ENCODE data around the gene HFM1. TPM values are rescaled to one million over a fixed set of nuclear protein-coding genes. Genes with fewer than 3 reads are reported as not detected.

Gene HFM1
- total RNA-seq, 5 donors from 2014 or later (not counting 1 experiment from before 2014, with no cell fraction given), result not detected

- H3K27ac Mint-ChIP-seq, result no peak overlapping the region
- no peaks in the 10 kb centered on the region for H3K4me1 Mint-ChIP-seq
- H3K27ac ChIP-seq (ENCODE audit: low read length), result no peak overlapping the region
- no peaks in the 10 kb centered on the region for H3K9me3 Mint-ChIP-seq
- no peaks in the 10 kb centered on the region for H3K36me3 Mint-ChIP-seq
- no peak overlapping the region for H3K4me3 ChIP-seq (ENCODE audit: control insufficient read depth in 1 of 2, extremely low read depth in 1 of 2, low read length in 1 of 2)
- POLR2A ChIA-PET, result interaction anchor here in 1 of 2 donors (0.6 to 0.7 kb wide), 2 partner anchors 181 to 367 kb away, joined by 3 to 5 read pairs; no protein-coding TSS in a partner anchor
- H3K27me3 Mint-ChIP-seq, result peaks cover 9 to 15% of the 10 kb centered on the region in 2 donors
- H3K27me3 ChIP-seq (replicated peaks in 1 of 2; ENCODE audit: control insufficient read depth in 2 of 2, extremely low read depth in 1 of 2, insufficient read depth in 2 of 2, low read length in 1 of 2), result no peaks in the 10 kb centered on the region
- CTCF ChIA-PET, result no interaction called here
- H3K4me1 ChIP-seq (ENCODE audit: control insufficient read depth in 1 of 2, extremely low read depth in 1 of 2, insufficient read depth in 2 of 2, low read length in 2 of 2), result no peaks in the 10 kb centered on the region
- no peaks in the 10 kb centered on the region for H3K9me3 ChIP-seq
- no CpG with 5 or more reads among the region's 3 CpGs for WGBS (ENCODE audit: insufficient coverage)
- ATAC-seq (replicated peaks in 1 of 4) (no peak), DNase-seq (no peak)
- no peak overlapping the region for H3K4me3 Mint-ChIP-seq
- H3K36me3 ChIP-seq (ENCODE audit: control insufficient read depth in 2 of 2, extremely low read depth in 1 of 2, insufficient read depth in 1 of 2, low read length in 1 of 2), result no peaks in the 10 kb centered on the region
These were observed 159.2 kb downstream of the HFM1 start for GRCh38 chr1:91245435-91245834.

DNA sequence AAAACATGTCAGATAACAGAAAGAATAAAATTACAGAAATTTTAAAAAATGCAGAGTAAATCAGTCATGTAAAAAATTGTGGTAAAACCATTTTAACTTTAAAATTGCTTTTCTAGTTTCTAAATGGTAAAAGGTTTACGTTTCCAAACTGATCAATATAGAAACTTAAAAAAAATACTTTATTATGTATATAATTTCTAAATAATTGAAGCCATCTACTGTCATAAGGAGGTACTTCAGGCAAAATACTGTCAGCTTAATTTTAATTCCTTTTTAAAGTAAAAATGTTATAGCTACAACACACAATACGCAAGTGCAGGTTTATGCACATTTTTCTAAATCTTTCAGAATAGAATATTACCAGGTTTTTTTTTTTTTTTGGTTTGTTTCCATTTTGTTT is 159.9 kb downstream of the HFM1 start:
- H3K4me1 Mint-ChIP-seq, result no peaks in the 10 kb centered on the region
- POLR2A ChIA-PET, result no interaction called here
- WGBS (ENCODE audit: insufficient coverage), result no CpG with 5 or more reads among the region's 2 CpGs

DNA sequence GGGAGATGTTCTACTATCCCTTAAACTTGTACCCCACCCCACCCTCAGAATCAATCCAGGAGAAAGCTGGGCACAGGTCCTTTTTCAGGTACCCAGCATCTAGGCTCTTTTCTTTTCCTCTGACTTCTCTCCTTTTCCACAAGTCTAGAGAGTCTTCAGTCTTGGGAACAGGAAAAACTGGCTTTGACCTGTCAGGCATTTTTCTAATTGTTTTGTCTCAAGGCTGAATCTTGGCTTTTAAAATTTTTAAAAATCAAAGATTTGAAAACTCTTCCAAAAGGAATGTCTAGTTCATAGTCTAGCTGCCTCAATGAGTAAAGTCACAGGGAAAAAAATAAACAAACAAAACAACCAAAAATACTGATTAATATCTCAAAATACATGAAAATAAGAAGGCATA is 161.5 kb downstream of the HFM1 start:
- Mint-ChIP-seq H3K27me3 (peaks cover 0 to 8% of the 10 kb centered on the region in 2 donors), H3K27ac (no peak overlapping the region), H3K4me3 (no peak overlapping the region), H3K4me1 (no peaks in the 10 kb centered on the region), H3K9me3 (no peaks in the 10 kb centered on the region), H3K36me3 (no peaks in the 10 kb centered on the region)
- Histone ChIP-seq H3K4me1 (ENCODE audit: control insufficient read depth in 1 of 2, extremely low read depth in 1 of 2, insufficient read depth in 2 of 2, low read length in 2 of 2) (no peaks in the 10 kb centered on the region), H3K4me3 (ENCODE audit: control insufficient read depth in 1 of 2, extremely low read depth in 1 of 2, low read length in 1 of 2) (no peak overlapping the region), H3K36me3 (ENCODE audit: control insufficient read depth in 2 of 2, extremely low read depth in 1 of 2, insufficient read depth in 1 of 2, low read length in 1 of 2) (no peaks in the 10 kb centered on the region), H3K9me3 (no peaks in the 10 kb centered on the region), H3K27ac (ENCODE audit: low read length) (no peak overlapping the region), H3K27me3 (replicated peaks in 1 of 2; ENCODE audit: control insufficient read depth in 2 of 2, extremely low read depth in 1 of 2, insufficient read depth in 2 of 2, low read length in 1 of 2) (peaks cover 0 to 4% of the 10 kb centered on the region in 2 experiments)
- CTCF ChIA-PET, result interaction anchor here in 1 of 2 donors (0.7 kb wide), 1 partner anchor 1448 kb away, joined by 4 read pairs; no protein-coding TSS in a partner anchor
- ATAC-seq (replicated peaks in 1 of 4) (no peak), DNase-seq (no peak)
- POLR2A ChIA-PET, result no interaction called here

More for the DNA sequence above, 159.9 kb downstream of the HFM1 start:
- ATAC-seq (replicated peaks in 1 of 4) (no peak), DNase-seq (no peak)
- Mint-ChIP-seq H3K9me3 (no peaks in the 10 kb centered on the region), H3K27ac (no peak overlapping the region), H3K36me3 (no peaks in the 10 kb centered on the region), H3K27me3 (peaks cover 9 to 10% of the 10 kb centered on the region in 2 donors), H3K4me3 (no peak overlapping the region)
- Histone ChIP-seq H3K27me3 (replicated peaks in 1 of 2; ENCODE audit: control insufficient read depth in 2 of 2, extremely low read depth in 1 of 2, insufficient read depth in 2 of 2, low read length in 1 of 2) (no peaks in the 10 kb centered on the region), H3K27ac (ENCODE audit: low read length) (no peak overlapping the region), H3K4me3 (ENCODE audit: control insufficient read depth in 1 of 2, extremely low read depth in 1 of 2, low read length in 1 of 2) (no peak overlapping the region), H3K9me3 (no peaks in the 10 kb centered on the region), H3K4me1 (ENCODE audit: control insufficient read depth in 1 of 2, extremely low read depth in 1 of 2, insufficient read depth in 2 of 2, low read length in 2 of 2) (no peaks in the 10 kb centered on the region), H3K36me3 (ENCODE audit: control insufficient read depth in 2 of 2, extremely low read depth in 1 of 2, insufficient read depth in 1 of 2, low read length in 1 of 2) (no peaks in the 10 kb centered on the region)
- CTCF ChIA-PET, result no interaction called here

DNA sequence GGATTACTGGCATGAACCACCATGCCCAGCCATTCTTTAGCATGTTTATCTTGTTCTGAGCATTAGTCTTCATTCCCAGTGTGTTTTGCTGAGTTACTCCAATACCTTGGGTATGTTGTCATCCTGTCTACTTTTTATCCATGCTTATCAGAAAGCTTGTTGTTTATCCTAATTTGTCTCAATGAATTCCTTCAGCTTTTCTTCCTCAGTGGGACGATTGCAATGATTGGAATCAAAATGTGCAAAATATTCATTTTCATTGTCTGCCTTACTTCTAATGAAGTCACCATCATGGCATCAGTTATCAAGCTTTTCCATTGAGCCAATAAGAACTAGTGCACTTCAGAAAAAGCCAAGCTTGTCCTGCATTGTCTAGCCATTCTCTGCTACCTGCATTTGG is 170.5 kb downstream of the HFM1 start:
- Histone ChIP-seq H3K27me3 (replicated peaks in 1 of 2; ENCODE audit: control insufficient read depth in 2 of 2, extremely low read depth in 1 of 2, insufficient read depth in 2 of 2, low read length in 1 of 2) (peaks cover 0 to 6% of the 10 kb centered on the region in 2 experiments), H3K27ac (ENCODE audit: low read length) (no peak overlapping the region), H3K36me3 (ENCODE audit: control insufficient read depth in 2 of 2, extremely low read depth in 1 of 2, insufficient read depth in 1 of 2, low read length in 1 of 2) (no peaks in the 10 kb centered on the region), H3K4me3 (ENCODE audit: control insufficient read depth in 1 of 2, extremely low read depth in 1 of 2, low read length in 1 of 2) (no peak overlapping the region), H3K4me1 (ENCODE audit: control insufficient read depth in 1 of 2, extremely low read depth in 1 of 2, insufficient read depth in 2 of 2, low read length in 2 of 2) (no peaks in the 10 kb centered on the region), H3K9me3 (no peaks in the 10 kb centered on the region)
- ATAC-seq (replicated peaks in 1 of 4) (no peak), DNase-seq (no peak)
- CTCF ChIA-PET, result no interaction called here
- Mint-ChIP-seq H3K9me3 (no peaks in the 10 kb centered on the region), H3K27ac (no peak overlapping the region), H3K4me3 (no peak overlapping the region), H3K27me3 (peaks cover 4 to 15% of the 10 kb centered on the region in 2 donors), H3K36me3 (no peaks in the 10 kb centered on the region), H3K4me1 (no peaks in the 10 kb centered on the region)
- POLR2A ChIA-PET, result no interaction called here
- no CpG with 5 or more reads among the region's 1 CpG for WGBS (ENCODE audit: insufficient coverage)

- no peak overlapping the region for H3K27ac Mint-ChIP-seq
- H3K4me3 Mint-ChIP-seq, result no peak overlapping the region
- 100% methylated on average over 2 of the region's 7 CpGs for WGBS (ENCODE audit: insufficient coverage)
- Histone ChIP-seq H3K9me3 (no peaks in the 10 kb centered on the region), H3K27ac (ENCODE audit: low read length) (no peak overlapping the region), H3K4me1 (ENCODE audit: control insufficient read depth in 1 of 2, extremely low read depth in 1 of 2, insufficient read depth in 2 of 2, low read length in 2 of 2) (no peaks in the 10 kb centered on the region), H3K4me3 (ENCODE audit: control insufficient read depth in 1 of 2, extremely low read depth in 1 of 2, low read length in 1 of 2) (no peak overlapping the region), H3K27me3 (replicated peaks in 1 of 2; ENCODE audit: control insufficient read depth in 2 of 2, extremely low read depth in 1 of 2, insufficient read depth in 2 of 2, low read length in 1 of 2) (no peaks in the 10 kb centered on the region), H3K36me3 (ENCODE audit: control insufficient read depth in 2 of 2, extremely low read depth in 1 of 2, insufficient read depth in 1 of 2, low read length in 1 of 2) (no peaks in the 10 kb centered on the region)
- H3K9me3 Mint-ChIP-seq, result no peaks in the 10 kb centered on the region
- DNase-seq (no peak), ATAC-seq (replicated peaks in 1 of 4) (no peak)
- peaks cover 0 to 8% of the 10 kb centered on the region in 2 donors for H3K27me3 Mint-ChIP-seq
- ChIA-PET CTCF (no interaction called here), POLR2A (no interaction called here)
- no peaks in the 10 kb centered on the region for H3K36me3 Mint-ChIP-seq
- H3K4me1 Mint-ChIP-seq, result no peaks in the 10 kb centered on the region
These were observed 177.9 kb downstream of the HFM1 start for GRCh38 chr1:91226741-91227140.

DNA sequence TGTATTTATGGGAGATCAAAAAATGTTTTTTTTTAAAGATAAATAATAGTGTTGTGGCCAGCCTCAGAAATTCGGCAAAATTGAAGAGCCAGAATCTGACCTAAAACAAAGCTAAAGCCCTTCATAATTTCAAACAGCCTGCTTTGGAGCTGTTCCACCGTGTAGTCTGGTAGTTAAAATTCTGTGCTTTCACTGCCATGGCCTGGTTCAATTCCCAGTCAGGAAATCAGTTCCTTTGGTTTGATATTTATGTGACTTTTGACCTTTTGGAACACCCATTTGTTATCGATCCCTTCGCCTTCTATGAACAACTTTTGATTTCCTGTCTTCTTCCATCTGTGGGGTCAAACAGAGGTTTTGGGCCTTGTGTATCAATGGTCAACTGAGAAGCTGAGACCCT is 179.8 kb downstream of the HFM1 start:
- Mint-ChIP-seq H3K4me1 (no peaks in the 10 kb centered on the region), H3K9me3 (peaks cover 5% of the 10 kb centered on the region in 3 donors), H3K27me3 (peaks cover 0 to 8% of the 10 kb centered on the region in 2 donors), H3K27ac (no peak overlapping the region), H3K36me3 (no peaks in the 10 kb centered on the region), H3K4me3 (no peak overlapping the region)
- CTCF ChIA-PET, result no interaction called here
- no peaks in the 10 kb centered on the region for H3K36me3 ChIP-seq (ENCODE audit: control insufficient read depth in 2 of 2, extremely low read depth in 1 of 2, insufficient read depth in 1 of 2, low read length in 1 of 2)
- no peaks in the 10 kb centered on the region for H3K4me1 ChIP-seq (ENCODE audit: control insufficient read depth in 1 of 2, extremely low read depth in 1 of 2, insufficient read depth in 2 of 2, low read length in 2 of 2)
- POLR2A ChIA-PET, result no interaction called here
- no peak overlapping the region for H3K4me3 ChIP-seq (ENCODE audit: control insufficient read depth in 1 of 2, extremely low read depth in 1 of 2, low read length in 1 of 2)
- ATAC-seq (replicated peaks in 1 of 4) (no peak), DNase-seq (no peak)
- H3K27ac ChIP-seq (ENCODE audit: low read length), result no peak overlapping the region
- WGBS (ENCODE audit: insufficient coverage), result no CpG with 5 or more reads among the region's 4 CpGs
- H3K27me3 ChIP-seq (replicated peaks in 1 of 2; ENCODE audit: control insufficient read depth in 2 of 2, extremely low read depth in 1 of 2, insufficient read depth in 2 of 2, low read length in 1 of 2), result no peaks in the 10 kb centered on the region
- H3K9me3 ChIP-seq, result no peaks in the 10 kb centered on the region

DNA sequence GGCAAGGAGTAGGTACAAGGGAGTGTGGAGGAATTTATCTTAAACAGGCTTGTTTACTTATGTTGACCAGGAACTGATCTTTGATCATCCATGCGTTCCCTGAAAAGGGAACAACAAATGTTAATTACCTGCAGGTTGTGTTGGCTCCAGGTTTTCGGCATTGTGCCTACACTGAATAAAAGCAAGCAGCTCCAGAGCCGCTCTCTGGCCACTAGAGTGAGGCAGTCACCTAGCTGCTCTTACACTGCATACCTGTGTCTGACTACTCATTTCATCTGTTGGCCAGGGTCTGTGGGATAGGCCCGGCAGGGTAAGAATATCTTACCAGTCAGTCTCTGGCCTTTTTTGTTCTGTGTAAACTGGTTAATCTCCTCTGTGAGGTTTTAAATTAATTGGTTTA is 183.6 kb downstream of the HFM1 start:
- WGBS (ENCODE audit: insufficient coverage), result 94% methylated on average over 2 of the region's 4 CpGs
- no peak for DNase-seq
- Mint-ChIP-seq H3K27ac (no peak overlapping the region), H3K4me3 (no peak overlapping the region), H3K36me3 (no peaks in the 10 kb centered on the region), H3K9me3 (peaks cover 9 to 22% (median 17%) of the 10 kb centered on the region in 3 donors), H3K27me3 (peaks cover 6 to 9% of the 10 kb centered on the region in 2 donors), H3K4me1 (no peaks in the 10 kb centered on the region)
- Histone ChIP-seq H3K4me1 (ENCODE audit: control insufficient read depth in 1 of 2, extremely low read depth in 1 of 2, insufficient read depth in 2 of 2, low read length in 2 of 2) (no peaks in the 10 kb centered on the region), H3K27ac (ENCODE audit: low read length) (no peak overlapping the region), H3K36me3 (ENCODE audit: control insufficient read depth in 2 of 2, extremely low read depth in 1 of 2, insufficient read depth in 1 of 2, low read length in 1 of 2) (no peaks in the 10 kb centered on the region), H3K4me3 (ENCODE audit: control insufficient read depth in 1 of 2, extremely low read depth in 1 of 2, low read length in 1 of 2) (no peak overlapping the region), H3K9me3 (no peaks in the 10 kb centered on the region), H3K27me3 (replicated peaks in 1 of 2; ENCODE audit: control insufficient read depth in 2 of 2, extremely low read depth in 1 of 2, insufficient read depth in 2 of 2, low read length in 1 of 2) (no peaks in the 10 kb centered on the region)
- ChIA-PET POLR2A (interaction anchor here in 1 of 2 donors (0.7 kb wide), 1 partner anchor 1104 kb away, joined by 3 read pairs; no protein-coding TSS in a partner anchor), CTCF (no interaction called here)
- no peak for ATAC-seq (replicated peaks in 1 of 4)

Data from T-cell (primary cell).